Natural killer cell (primary cell): ENCODE data around the gene PWWP2B. TPM values are rescaled to one million over a fixed set of nuclear protein-coding genes. Genes with fewer than 3 reads are reported as not detected.

ENCODE experiments used
- ATAC-seq, 3 donors: fragments of 150-1000 bp in 2 of 3; fragments of 200-7000 bp in 1 of 3; cut with Tn5 transposase; 1 replicate in 1 of 3; 2 replicates in 2 of 3; pipeline ENCODE4 v1.10.0; 2021; ENCODE audit warnings: mild to moderate bottlenecking in 2 of 3, moderate library complexity in 2 of 3
- DNase-seq, 2 donors: peaks; one replicate each; pipeline versions ENCODE4 v3.0.0 to v3.0.0-alpha.2; 2013 to 2021; ENCODE audit warnings: mixed read lengths in 1 of 2
- H3K27ac ChIP-seq: one replicate; pipeline ENCODE4 v1.5.1; 2013; ENCODE audit warnings: mild to moderate bottlenecking, low read length
- H3K27me3 ChIP-seq: one replicate; pipeline ENCODE4 v1.6.1; 2013; ENCODE audit warnings: low read length; ENCODE audit not compliant: control insufficient read depth, insufficient read depth
- H3K36me3 ChIP-seq: one replicate; pipeline ENCODE4 v1.6.1; 2013; ENCODE audit warnings: low read length; ENCODE audit not compliant: control insufficient read depth, insufficient read depth
- H3K4me1 ChIP-seq: one replicate; pipeline ENCODE4 v1.6.1; 2013; ENCODE audit warnings: low read length; ENCODE audit not compliant: control insufficient read depth, insufficient read depth
- H3K4me3 ChIP-seq: one replicate; pipeline ENCODE4 v1.5.1; 2013; ENCODE audit warnings: low read length
- H3K9me3 ChIP-seq: one replicate; pipeline ENCODE4 v1.6.1; 2013; ENCODE audit warnings: low read length; ENCODE audit not compliant: control insufficient read depth, insufficient read depth
- H3K27ac Mint-ChIP-seq, 2 donors: one replicate each; pipeline ENCODE4 v1.8.0; 2022; ENCODE audit warnings: mild to moderate bottlenecking in 2 of 2, mixed read lengths in 2 of 2, moderate library complexity in 1 of 2
- H3K27me3 Mint-ChIP-seq, 2 donors: one replicate each; pipeline ENCODE4 v1.8.0; 2022; ENCODE audit warnings: low read depth in 2 of 2, mixed read lengths in 2 of 2
- H3K36me3 Mint-ChIP-seq: one replicate; pipeline ENCODE4 v1.8.0; 2022; ENCODE audit warnings: mixed read lengths
- H3K4me1 Mint-ChIP-seq, 2 donors: one replicate each; pipeline ENCODE4 v1.8.0; 2022; ENCODE audit warnings: mixed read lengths in 2 of 2
- H3K4me3 Mint-ChIP-seq: one replicate; pipeline ENCODE4 v1.8.0; 2022; ENCODE audit warnings: mild to moderate bottlenecking, moderate library complexity, mixed read lengths
- H3K9me3 Mint-ChIP-seq, 2 donors: one replicate each; pipeline ENCODE4 v1.8.0; 2022; ENCODE audit warnings: mixed read lengths in 2 of 2
- WGBS: methylation state at CpG from one replicate; pipeline ENCODE4 v1.1.7; 2013; ENCODE audit warnings: missing lambda C conversion rate; ENCODE audit not compliant: insufficient coverage; 5-methylcytosine and 5-hydroxymethylcytosine counted together
- intact Hi-C: fragments of 100-400 bp; cut with micrococcal nuclease; formaldehyde crosslinking; loops from one replicate; pipeline ENCODE4 v1.14.2; 2022
- total RNA-seq, 4 donors: library from RNA; stranded (reverse); fragments of 120-200 nt in 1 of 4; gene quantifications; one replicate each; pipeline versions ENCODE4 v1.2.3 to v1.2.4, GENCODE V29; 2013 to 2022
- TF ChIP-seq, protein P1 (sequence below): fragments of 200-600 bp; IDR thresholded peaks from one replicate; pipeline ENCODE4 v1.8.0; 2022; ENCODE audit warnings: antibody characterized with exemption

The PWWP2B gene
- total RNA-seq, 3 donors from 2014 or later (not counting 1 experiment from before 2014, with no cell fraction given) = 23.7 to 29.5 (median 24.4) TPM

DNA sequence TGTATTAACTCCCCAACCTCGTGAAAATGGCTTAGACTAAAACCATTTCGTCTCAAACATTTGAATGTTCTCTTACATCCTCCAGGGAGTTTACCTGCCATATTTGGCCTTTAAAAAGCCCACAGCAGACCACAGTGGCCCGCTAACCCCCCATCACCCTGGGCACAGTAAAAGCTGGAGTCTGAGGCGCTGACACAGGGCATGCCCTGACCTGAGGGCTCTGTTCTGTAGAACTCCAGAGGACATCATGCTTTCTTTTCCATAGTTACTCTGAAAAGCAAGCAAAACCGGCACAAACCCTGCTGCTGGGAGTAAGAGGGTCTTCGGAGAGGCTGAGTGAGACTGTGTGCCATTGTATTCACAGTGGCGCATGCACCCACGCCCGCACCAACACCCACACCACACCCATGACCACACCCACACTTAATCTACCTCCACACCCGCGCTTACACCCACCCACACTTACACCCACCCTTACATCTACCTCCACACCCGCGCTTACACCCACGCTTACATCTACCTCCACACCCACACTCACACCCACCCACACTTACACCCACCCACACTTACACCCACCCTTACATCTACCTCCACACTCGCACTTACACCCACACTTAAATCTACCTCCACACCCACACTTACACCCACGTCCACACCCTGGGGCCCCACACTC lies 32.9 kb upstream of the PWWP2B start:
- Histone ChIP-seq H3K27me3 (no peaks in the 10 kb centered on the region), H3K4me1 (no peaks in the 10 kb centered on the region), H3K4me3 (no peak overlapping the region), H3K27ac (no peak overlapping the region), H3K36me3 (peaks cover 5% of the 10 kb centered on the region), H3K9me3 (no peaks in the 10 kb centered on the region)
- ATAC-seq (peak in 2 of 3 donors; percentile 50 to 78), DNase-seq (peak in 1 of 2 donors; percentile 34)
- WGBS = 62% methylated on average over 16 of the region's 16 CpGs
- Mint-ChIP-seq H3K9me3 (peaks cover 0 to 6% of the 10 kb centered on the region in 2 donors), H3K4me3 (no peak overlapping the region), H3K27me3 (no peaks in the 10 kb centered on the region), H3K36me3 (peaks cover 22% of the 10 kb centered on the region), H3K27ac (peak overlapping the region in 1 of 2 donors; percentile 75), H3K4me1 (peaks cover 0 to 11% of the 10 kb centered on the region in 2 donors)
- TF ChIP-seq, protein P1, sequence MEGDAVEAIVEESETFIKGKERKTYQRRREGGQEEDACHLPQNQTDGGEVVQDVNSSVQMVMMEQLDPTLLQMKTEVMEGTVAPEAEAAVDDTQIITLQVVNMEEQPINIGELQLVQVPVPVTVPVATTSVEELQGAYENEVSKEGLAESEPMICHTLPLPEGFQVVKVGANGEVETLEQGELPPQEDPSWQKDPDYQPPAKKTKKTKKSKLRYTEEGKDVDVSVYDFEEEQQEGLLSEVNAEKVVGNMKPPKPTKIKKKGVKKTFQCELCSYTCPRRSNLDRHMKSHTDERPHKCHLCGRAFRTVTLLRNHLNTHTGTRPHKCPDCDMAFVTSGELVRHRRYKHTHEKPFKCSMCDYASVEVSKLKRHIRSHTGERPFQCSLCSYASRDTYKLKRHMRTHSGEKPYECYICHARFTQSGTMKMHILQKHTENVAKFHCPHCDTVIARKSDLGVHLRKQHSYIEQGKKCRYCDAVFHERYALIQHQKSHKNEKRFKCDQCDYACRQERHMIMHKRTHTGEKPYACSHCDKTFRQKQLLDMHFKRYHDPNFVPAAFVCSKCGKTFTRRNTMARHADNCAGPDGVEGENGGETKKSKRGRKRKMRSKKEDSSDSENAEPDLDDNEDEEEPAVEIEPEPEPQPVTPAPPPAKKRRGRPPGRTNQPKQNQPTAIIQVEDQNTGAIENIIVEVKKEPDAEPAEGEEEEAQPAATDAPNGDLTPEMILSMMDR = no peak
- intact Hi-C loops = no loop called here

DNA sequence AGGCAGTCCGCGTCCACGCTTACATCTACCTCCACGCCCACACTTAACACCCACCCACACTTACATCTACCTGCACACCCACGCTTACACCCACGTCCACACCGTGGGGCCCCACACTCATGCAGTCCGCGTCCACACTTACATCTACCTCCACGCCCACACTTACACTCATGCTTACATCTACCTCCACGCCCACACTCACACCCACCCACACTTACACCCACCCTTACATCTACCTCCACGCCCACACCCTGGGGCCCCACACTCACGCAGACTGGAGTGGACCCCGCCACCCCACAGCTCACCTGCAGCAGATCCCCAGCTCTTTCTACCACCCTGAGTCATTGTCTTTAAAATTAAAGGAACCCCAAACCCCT lies 32.4 kb upstream of the PWWP2B start:
- H3K27me3 ChIP-seq = no peaks in the 10 kb centered on the region
- ATAC-seq (peak in 1 of 3 donors; percentile 57), DNase-seq (no peak)
- peak overlapping the region in 1 of 2 donors; percentile 75 for H3K27ac Mint-ChIP-seq
- intact Hi-C loops = no loop called here
- no peak overlapping the region for H3K27ac ChIP-seq
- TF ChIP-seq, protein P1 = no peak
- no peaks in the 10 kb centered on the region for H3K4me1 ChIP-seq
- H3K27me3 Mint-ChIP-seq = no peaks in the 10 kb centered on the region
- WGBS = 91% methylated on average over 14 of the region's 14 CpGs
- H3K9me3 ChIP-seq = no peaks in the 10 kb centered on the region
- H3K36me3 ChIP-seq = peaks cover 5% of the 10 kb centered on the region
- H3K9me3 Mint-ChIP-seq = peaks cover 0 to 6% of the 10 kb centered on the region in 2 donors
- H3K4me3 ChIP-seq = no peak overlapping the region
- H3K4me1 Mint-ChIP-seq = peaks cover 0 to 11% of the 10 kb centered on the region in 2 donors
- peaks cover 24% of the 10 kb centered on the region for H3K36me3 Mint-ChIP-seq
- H3K4me3 Mint-ChIP-seq = no peak overlapping the region

DNA sequence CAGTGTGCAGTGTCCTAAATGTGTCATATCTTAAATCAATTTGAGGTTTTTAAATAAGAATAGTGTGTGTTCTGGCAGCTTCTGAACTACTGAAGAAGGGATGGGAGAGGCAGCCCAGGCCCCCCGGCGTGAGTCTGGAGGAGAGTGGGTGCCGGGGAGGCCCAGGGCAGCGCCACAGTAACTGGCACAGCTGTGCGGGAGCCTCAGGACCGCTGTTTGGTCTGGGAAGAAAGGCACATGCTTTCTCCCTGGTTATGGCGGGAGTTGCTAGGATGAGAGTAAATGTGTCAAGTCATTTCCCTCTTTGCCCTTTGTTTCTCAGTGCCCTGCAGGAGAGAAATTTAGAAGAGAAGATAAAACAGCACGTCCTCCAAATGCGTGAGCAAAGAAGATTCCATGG lies 31.9 kb upstream of the PWWP2B start:
- no peaks in the 10 kb centered on the region for H3K4me1 ChIP-seq
- no peaks in the 10 kb centered on the region for H3K27me3 ChIP-seq
- 78% methylated on average over 9 of the region's 9 CpGs for WGBS
- DNase-seq = no peak
- no peak for ATAC-seq
- Mint-ChIP-seq H3K4me3 (no peak overlapping the region), H3K9me3 (peaks cover 0 to 6% of the 10 kb centered on the region in 2 donors), H3K4me1 (peaks cover 0 to 11% of the 10 kb centered on the region in 2 donors), H3K36me3 (peaks cover 24% of the 10 kb centered on the region), H3K27ac (peak overlapping the region in 1 of 2 donors; percentile 75), H3K27me3 (no peaks in the 10 kb centered on the region)
- peaks cover 5% of the 10 kb centered on the region for H3K36me3 ChIP-seq
- H3K9me3 ChIP-seq = no peaks in the 10 kb centered on the region
- H3K4me3 ChIP-seq = no peak overlapping the region
- intact Hi-C loops = no loop called here
- no peak overlapping the region for H3K27ac ChIP-seq
- TF ChIP-seq, protein P1 = no peak

DNA sequence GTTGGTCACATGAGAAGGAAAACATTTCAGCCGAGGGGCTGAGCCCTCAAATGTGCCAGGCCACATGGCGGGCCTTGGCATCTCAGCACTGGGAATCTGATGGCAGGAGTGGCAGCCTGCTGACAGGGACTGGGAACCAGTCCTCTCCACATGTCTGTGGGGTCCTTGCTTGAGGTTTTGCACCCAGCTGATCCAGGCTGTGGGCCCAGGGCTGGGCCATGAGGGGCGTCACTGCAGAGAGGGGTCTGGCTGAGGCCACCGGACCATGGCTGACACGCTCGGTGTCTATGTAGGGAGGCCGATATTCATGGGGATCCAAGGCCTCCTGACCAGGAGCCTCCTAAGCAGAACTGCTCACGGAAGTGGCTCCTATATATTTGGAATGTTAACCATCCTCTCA lies 31.0 kb upstream of the PWWP2B start:
- H3K4me1 ChIP-seq = no peaks in the 10 kb centered on the region
- 96% methylated on average over 8 of the region's 8 CpGs for WGBS
- TF ChIP-seq, protein P1 = no peak
- Mint-ChIP-seq H3K27ac (no peak overlapping the region), H3K9me3 (peaks cover 0 to 6% of the 10 kb centered on the region in 2 donors), H3K27me3 (no peaks in the 10 kb centered on the region), H3K4me3 (no peak overlapping the region), H3K36me3 (peaks cover 24% of the 10 kb centered on the region), H3K4me1 (peaks cover 0 to 11% of the 10 kb centered on the region in 2 donors)
- no peaks in the 10 kb centered on the region for H3K27me3 ChIP-seq
- intact Hi-C loops = no loop called here
- no peaks in the 10 kb centered on the region for H3K9me3 ChIP-seq
- ATAC-seq = no peak
- no peak for DNase-seq
- H3K36me3 ChIP-seq = peaks cover 5% of the 10 kb centered on the region
- H3K4me3 ChIP-seq = no peak overlapping the region
- H3K27ac ChIP-seq = no peak overlapping the region
